Stimulated activated CD4-positive, alpha-beta T cell treated with anti-CD3 and anti-CD28 coated beads, Interleukin-1b, Interleukin-23, amount 100 ng/mL, for 4 hours (primary cell): Measurements from ENCODE around the gene PDE4B.

ENCODE experiments used
- DNase-seq, 2 donors: peaks; one replicate each; pipeline ENCODE4 v3.0.0-alpha.2; 2020; ENCODE audit warnings: low read depth in 2 of 2

The PDE4B gene

DNA sequence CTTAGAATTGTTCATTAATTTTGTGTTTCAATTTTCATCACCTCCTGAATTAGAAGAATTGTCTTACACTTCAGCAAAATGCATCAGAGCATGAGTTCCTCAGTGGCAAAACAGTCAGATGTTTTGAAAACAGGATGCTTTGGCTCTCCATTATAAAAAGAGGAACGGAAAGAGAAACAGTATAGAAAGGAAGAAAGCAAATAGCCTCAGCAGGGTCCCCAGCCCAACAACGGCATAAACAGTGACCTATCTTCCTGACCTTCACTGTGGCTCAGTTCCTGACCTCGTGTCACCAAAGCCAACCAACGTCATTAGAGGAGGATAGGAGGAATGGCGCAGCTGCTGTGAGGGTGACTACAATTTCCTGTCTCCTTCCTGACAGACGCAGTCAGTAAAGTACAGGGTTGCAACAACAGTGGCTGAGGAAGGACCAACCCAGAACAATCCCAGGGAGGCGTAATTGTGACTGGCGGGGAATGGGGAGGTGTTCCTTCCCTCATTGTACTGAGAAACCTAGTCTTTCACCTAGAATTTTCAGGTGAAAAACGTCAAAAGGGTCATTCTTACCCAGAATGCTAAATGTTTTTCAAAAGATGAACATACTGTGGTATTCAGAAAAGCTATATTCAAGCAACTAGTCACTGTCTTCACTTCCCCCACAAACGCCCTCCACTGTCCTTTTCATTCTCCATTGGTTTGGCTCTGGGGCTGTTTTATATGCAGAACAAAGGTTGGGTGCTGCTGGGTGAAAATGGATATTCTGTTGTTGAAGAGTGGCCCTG lies 543.4 kb downstream of the PDE4B start:
- DNase-seq = peak in 1 of 2 donors; percentile 31

DNA sequence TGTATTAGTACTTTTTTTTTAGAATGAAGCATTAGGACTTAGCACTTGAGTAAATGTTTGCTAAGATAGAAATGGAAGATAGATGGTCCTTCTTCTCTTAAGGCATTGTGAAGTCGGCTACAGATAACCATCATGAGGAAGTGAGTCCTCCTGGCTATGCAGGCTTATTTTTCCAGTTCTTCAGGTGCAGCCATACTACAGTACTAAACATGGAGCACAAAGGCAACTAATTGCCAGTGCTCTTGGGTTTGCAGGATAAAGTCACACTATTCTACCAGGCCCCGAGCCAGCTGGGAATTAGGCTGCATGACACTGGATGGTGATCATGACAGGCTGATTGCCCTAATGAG lies 543.9 kb downstream of the PDE4B start:
- DNase-seq = no peak

DNA sequence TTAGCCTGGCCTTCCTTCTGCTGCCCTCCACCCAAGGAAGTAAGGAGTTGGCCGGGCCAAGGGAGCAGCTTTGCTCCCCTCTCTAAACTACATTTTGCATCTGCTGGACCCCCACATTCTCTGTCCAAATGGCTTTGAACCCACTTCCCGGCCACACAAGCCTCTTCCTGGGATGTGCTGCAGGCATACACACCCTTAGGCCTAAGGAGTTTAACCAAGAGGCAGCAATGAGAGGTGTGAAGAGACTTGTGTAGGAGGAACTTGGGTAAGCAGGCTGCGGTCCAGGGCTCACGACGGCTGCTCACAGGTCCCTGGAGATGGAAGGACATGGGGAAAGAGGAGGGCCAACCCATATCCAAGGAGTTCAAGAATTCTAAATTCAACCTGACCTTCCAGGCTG lies 544.6 kb downstream of the PDE4B start:
- DNase-seq = no peak

- DNase-seq = no peak
Observed at GRCh38 chr1:66339944-66340343, 547.2 kb downstream of the PDE4B start.

- no peak for DNase-seq
Observed at GRCh38 chr1:66341446-66342089, 548.9 kb downstream of the PDE4B start.

GRCh38 chr1:66342707-66343106 lies 550.0 kb downstream of the PDE4B start:
- no peak for DNase-seq

DNA sequence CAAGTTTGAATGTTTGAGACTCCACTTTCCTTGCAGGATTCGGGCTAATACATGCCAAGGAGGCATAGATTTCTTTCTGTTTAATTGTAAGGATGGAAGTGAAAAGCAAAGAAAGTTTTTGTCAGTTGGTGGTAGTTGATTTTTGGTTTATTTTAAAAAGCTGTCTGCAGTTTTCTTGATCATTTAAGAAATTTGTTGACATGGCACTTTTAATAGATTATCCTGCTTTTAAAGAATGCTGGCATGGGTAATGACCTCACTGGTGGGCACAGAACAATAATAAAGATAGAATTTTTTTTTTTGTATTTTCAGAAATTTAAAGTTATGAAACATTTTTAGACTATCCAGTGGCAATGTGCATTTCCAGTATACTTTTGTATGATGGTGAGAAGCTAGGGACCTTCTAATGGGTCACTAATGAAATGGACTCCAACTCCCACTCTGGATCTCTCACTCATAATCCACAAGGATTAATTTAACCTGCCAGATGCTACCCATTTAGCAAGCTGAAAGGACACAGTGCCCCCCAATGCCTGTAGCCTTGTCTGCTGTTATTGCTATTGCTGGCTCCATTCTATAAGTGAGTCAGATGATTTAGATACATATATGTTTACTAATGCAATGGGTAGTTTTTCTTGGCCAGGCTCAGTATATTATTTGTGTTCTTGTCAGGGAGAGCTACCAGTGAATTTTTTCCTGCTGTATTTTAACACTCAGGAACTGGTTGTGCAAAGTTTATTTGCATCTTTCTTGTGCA lies 551.1 kb downstream of the PDE4B start:
- DNase-seq = no peak

GRCh38 chr1:66346057-66346795 lies 553.5 kb downstream of the PDE4B start:
- DNase-seq = no peak

- no peak for DNase-seq
Observed at GRCh38 chr1:66346873-66347272, 554.2 kb downstream of the PDE4B start.

GRCh38 chr1:66348776-66349175 lies 556.1 kb downstream of the PDE4B start:
- DNase-seq = no peak

DNA sequence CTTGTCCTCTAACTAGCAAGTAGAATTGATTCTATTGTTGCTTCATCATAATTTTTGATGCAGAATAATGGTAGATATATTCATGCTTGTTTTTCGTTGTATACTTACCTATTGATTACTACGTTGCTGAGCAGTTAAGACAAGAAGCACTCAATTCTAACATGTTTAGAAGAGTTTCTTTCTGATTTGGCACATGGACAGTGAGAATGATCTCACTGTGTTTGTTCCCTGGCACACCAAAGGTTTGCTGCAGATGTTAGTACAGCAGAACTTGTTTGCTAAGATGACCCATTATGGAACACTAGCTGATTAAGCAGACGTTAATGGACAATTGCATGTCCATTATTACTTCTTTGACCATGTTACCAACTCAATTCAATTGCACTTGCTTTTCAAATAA lies 556.5 kb downstream of the PDE4B start:
- no peak for DNase-seq

GRCh38 chr1:66350001-66350547 lies 557.4 kb downstream of the PDE4B start:
- DNase-seq = peak in 1 of 2 donors; percentile 32

DNA sequence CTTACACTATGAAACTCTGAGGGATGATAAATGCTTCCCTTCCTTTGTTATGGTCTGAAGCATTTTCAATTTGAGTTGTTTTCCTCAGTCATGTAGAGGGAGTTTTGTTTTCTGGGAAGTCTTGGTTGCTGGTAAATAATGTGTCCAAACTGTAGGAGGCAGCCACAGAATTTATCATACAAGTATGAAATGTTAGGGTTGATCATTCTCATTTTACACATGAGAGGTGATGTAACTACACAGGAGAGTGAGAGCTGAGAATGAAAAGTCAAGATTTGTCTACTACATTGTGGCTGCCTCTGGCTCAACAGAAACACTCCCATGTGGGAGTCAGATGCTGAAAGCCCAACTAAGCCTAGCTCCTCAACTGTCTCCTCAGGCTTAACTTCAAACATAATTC lies 558.8 kb downstream of the PDE4B start:
- no peak for DNase-seq

GRCh38 chr1:66351913-66352312 lies 559.2 kb downstream of the PDE4B start:
- no peak for DNase-seq

DNA sequence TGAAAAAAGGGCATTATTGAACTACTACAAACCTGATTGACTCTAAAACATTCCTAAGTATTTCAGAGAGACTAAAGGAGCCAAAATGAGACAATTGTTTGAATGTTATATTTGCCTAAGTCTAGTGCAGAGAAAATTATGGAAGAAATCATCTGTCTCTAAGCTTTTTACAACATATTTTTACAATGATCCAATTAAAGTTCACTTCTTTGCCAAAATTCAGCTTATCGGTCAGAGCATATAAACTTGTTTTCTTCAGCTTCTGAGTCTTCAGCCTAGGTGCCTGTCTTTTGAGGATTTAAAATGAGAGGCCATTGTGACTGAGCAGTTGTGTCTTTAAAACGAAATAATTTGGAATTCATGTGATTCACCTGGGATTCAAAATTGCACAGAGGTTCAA lies 560.1 kb downstream of the PDE4B start:
- no peak for DNase-seq

DNA sequence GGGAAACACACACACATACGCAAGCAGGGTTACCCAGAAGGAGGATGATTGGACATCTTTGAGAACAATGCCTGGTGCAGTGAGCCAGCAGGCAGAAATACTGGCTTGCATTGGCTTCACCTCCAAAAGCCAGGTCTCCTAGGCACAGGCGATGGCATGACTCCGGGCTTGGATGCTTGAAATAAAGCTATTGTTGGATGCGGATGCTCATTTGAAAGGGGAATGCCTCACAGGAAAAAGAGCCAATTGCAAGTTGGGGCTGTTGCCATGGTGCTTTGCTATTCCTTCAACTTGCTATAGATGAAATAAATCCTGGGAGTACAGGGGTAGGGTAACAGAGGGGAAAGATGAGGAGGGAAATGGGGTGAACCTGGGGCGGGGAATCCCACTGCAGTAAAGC lies 560.6 kb downstream of the PDE4B start:
- no peak for DNase-seq

- DNase-seq = no peak
Observed at GRCh38 chr1:66354311-66355201, 561.9 kb downstream of the PDE4B start.

GRCh38 chr1:66355756-66356155 lies 563.1 kb downstream of the PDE4B start:
- no peak for DNase-seq

DNA sequence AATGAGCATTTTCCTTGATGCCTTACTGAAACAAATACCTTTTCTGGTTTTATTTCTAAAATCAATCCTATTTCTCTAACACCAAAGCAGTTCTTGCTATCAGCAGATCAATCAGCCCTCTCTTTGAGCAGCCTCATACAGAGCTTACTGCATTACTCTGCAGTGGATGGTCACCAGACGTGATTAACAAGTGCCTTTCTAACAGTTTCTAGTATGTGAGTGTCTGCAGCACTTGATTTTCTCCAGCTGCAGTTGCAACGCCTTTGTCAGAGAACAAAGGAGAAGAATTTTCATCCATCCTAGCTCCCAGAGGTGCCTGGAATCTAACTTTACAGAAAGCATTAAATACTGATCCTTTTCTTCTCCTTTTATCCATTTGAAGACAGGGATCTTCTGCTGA lies 563.9 kb downstream of the PDE4B start:
- DNase-seq = no peak

- no peak for DNase-seq
Observed at GRCh38 chr1:66357021-66357420, 564.3 kb downstream of the PDE4B start.
